Activated CD8-positive, alpha-beta memory T cell treated with anti-CD3 and anti-CD28 coated beads, Interleukin-2, amount 50 U/mL, for 48 hours (primary cell): ENCODE data around the gene VPS4B.
"Not testable (repeated sequence)": the region's sequence is repeated elsewhere in the genome, so short reads cannot be mapped to it uniquely, and the experiment has no call there.

Source experiments
- DNase-seq: peaks from one replicate; pipeline ENCODE4 v3.0.0-alpha.2; 2020

The VPS4B gene

DNA sequence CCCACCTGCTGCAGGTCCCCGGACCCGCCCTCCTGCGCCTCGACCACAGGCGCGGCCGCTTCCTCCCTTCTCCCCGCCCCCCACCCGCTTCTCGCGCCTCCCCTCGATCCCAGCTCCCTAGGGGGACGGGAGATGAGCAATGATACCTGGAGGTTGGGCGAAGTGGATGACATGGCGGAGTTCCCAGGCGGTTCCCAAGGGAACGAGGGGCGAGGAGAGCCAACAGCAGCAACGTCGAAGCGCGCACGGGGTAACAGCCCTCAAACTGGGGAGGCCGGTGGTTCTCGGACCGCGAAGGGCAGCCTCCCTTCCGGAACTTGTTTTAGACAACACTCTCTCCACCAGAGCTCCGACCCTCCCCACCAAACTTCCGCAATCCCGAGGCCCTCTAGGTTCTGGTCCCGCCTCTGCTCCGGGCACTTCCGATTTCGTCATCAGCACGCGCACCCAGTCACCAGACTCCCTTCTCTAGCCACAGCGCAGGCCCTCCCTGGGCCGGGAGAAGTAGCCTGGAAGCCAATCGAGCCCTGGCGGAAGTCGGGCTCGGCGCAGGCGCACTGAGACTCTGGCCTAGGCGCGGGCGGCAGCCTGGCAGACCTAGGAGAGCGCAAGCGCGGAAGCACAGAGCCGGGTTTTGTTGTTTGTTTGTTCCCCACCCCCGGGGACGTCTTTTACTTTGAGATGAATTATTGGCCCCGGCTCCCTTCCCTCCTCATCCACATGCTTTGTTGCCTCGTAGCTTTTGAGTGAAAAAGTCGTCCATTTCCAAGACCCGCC is at the start of gene VPS4B:
Gene VPS4B, minus strand, starts transcription at position 390 of the 777 bp plus-strand sequence. Its CDS starts 217 bp downstream, at position 173.
- peak; percentile 100 for DNase-seq

DNA sequence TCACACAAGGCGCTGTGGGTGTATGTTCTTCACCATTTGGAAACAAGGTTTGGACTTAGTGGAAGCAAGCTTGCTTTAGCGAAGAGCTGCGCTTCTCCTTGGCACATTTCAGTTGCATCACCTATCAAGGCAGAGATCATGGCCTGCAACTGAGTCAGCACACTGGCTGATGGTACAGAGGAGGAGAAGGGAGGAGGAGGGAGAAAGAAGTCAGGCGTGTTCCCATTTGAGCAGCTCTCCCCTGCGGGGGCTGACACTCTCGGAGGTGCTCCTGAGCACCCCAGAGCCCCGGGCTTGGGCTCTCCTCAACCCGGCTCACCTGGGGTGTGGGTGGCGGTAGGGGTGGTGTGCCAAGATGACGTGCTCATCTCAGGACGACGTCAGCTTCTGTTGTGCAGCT is 48.5 kb upstream of the VPS4B start:
- no peak for DNase-seq

DNA sequence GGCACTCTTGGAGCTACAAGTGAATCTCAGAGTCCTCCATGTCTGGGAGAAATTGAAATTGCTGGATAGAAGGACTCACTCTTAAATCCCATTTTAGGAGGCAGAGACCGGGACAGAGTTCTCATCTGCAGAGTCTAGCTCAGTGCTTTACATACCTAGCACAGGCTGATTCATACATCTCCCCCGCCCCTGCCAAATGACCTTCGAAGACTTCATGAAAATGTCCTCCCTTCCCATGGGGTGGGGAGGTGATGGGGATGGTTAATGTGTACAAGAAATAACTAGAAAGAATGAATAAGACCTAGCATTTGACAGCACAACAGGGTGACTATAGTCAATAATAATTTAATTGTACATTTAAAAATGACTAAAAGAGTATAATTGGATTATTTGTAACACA is 46.3 kb upstream of the VPS4B start:
- no peak for DNase-seq

DNA sequence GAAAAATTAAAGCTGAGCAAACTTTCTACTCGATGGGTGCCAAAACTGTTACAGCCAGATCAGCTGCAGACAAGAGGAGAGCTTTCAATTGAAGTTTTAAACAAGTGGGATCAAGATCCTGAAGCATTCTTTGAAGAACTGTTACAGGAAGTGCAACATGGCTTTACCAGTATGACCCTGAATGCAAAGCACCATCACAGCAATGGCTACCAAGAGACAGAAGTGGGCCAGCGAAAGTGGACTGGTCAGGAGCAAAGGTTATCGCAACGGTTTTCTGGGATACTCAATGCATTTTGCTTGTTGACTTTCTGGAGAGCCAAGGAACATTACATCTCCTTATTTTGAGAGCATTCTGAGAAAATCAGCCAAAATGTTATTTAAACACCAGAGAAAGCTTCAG is 45.4 kb upstream of the VPS4B start:
- DNase-seq = no peak

DNA sequence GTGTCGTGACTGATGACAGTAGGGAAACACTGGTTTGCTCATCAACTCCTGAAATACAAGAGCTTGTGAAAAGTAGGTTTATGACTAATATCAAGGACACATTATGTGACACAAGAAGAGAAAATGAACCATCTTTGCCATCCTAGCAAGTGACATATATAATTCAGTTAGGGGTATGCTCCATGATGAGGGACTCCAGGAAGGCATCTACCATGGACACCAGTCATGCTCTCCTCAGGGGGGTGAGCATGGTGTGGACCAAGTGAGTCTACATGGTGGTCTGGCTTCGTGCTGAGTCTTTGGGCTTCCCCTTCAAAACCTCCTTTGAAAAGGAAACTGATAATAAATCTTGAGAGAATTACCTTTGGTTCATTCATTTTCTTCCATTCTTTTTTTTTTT is 42.8 kb upstream of the VPS4B start:
- no peak for DNase-seq

- no peak for DNase-seq
These were observed 42.2 kb upstream of the VPS4B start for GRCh38 chr18:63464434-63464833.

GRCh38 chr18:63460414-63460813 is 38.1 kb upstream of the VPS4B start:
- no peak for DNase-seq

- no peak for DNase-seq
These were observed 35.7 kb upstream of the VPS4B start for GRCh38 chr18:63457977-63458376.

DNA sequence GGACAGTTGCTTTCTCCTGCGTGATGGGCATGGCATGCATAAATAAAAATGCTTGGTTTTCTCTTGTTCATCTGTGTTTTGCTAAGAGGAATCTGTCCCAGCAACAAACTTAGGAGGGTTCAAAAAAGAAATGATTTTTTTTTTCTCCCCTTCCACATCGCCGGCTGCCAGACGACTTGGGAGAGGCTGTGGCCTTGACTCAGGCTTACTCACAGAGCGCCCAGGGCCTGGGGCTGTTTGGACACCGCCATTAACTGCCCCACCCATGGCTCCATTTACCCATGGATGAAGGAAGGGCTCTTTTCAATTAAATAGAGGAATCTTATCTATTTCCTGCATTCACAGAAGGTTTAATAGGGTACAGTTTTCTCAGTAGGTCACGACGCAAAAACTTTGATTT is 32.2 kb upstream of the VPS4B start:
- DNase-seq = no peak

- not testable (repeated sequence) for DNase-seq
These were observed 30.5 kb upstream of the VPS4B start for GRCh38 chr18:63452751-63453150.

- no peak for DNase-seq
These were observed 29.8 kb upstream of the VPS4B start for GRCh38 chr18:63451799-63452660.

GRCh38 chr18:63449426-63449825 is 27.1 kb upstream of the VPS4B start:
- DNase-seq = no peak

DNA sequence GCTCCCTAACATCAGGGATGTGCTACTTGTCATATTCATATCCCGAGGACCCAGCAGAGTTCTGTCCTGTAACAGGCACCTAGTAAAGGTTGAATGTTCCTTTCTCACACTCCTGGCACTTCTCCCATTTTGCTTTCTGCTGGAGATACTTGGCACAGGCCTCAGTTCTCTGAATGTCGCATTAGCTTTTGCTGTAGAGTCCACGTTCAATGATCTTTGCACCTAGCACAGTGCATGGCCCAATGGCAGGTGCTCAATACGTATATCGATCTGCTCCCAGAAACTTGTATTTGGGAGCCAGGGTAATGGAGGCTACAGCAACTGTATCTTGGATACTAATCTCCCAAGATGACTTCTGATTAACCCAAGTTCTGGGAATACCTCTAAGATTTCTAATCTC is 24.8 kb upstream of the VPS4B start:
- DNase-seq = no peak

GRCh38 chr18:63446266-63446665 is 24.0 kb upstream of the VPS4B start:
- DNase-seq = no peak

DNA sequence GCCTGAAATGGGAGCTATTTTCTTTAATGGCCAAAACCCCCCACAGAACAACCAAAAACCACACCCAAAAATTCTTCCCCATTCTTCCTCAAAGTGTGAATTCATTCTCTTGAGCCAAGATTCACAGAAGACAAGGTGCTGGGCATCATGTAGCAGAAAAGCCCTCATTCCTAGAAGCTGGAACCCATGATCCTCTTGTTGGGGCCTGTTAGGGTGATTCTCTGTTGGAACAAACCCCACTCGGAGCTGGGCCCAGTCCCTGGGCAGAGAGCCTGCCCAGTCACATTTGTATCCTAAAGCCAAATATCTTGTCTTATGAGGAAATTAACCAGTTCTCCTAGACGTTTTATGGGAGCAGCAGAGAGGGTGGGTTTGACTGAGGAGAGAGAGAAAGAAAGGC is 22.8 kb upstream of the VPS4B start:
- no peak for DNase-seq

DNA sequence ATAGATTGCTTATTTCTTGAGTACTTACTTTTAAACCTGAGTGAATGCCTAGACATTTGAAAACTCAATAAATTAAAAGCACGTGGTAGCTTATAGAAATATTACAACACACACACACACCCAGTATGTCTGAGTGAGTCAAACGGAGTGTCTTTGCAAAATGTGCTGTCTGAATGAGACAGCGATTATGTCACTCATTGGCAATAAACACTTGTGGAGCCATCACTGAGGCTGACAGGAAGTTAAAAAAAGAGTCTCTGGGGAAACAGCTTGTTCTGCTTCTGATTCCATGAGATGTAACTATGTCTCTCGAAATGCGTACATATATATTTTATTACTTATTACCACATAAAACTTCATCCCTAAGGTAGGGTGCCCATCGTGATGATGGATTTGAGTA is 22.3 kb upstream of the VPS4B start:
- no peak for DNase-seq

GRCh38 chr18:63443829-63444228 is 21.6 kb upstream of the VPS4B start:
- no peak for DNase-seq

- DNase-seq = no peak
These were observed 18.6 kb upstream of the VPS4B start for GRCh38 chr18:63440881-63441280.

- no peak for DNase-seq
These were observed 17.9 kb upstream of the VPS4B start for GRCh38 chr18:63440219-63440618.

DNA sequence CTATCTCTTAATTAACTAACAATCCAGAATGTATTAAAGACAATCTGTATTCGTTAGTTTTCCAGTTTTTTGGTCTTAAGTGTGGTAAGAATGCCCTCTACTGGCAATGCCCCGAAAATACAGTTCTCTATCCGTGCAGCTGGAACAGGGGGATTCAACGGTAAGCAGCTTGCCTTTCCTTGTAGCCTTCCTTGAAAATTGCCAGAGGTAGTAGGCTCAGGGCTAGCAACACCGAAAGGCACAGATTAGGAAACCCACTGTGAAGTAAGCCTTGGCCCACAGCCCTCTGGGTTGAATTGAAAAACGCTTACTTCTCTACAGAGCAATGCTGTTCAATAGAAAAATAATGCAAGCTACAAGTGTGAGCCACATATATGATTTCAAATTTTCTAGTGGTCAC is 17.1 kb upstream of the VPS4B start:
- peak; percentile 62 for DNase-seq

- DNase-seq = no peak
These were observed 15.9 kb upstream of the VPS4B start for GRCh38 chr18:63438181-63438580.

DNA sequence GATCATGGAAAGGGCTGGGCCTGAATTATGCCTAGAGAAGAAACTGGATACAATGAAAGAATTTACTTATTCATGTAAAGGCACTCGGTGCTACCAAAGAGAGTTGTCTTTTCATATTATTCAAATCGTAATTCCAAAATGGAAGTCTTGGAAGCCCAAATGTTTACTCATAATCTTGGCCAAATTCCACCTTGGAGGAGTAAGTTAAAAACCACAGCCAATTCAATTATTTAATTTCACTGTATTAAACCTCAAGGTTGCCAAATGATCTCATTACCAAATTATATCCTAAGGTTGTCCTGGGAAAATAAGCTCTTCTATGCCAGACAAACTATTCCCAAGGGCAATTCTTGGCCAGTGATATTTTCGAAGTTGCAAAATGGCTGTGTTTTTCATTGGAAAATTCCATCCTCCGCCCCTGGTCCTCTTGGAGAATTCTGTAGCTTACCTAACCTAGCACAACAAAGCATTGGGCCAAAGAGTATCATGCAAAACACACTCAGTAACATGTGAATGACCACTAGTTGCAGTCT is 11.1 kb upstream of the VPS4B start:
- DNase-seq = no peak

- no peak for DNase-seq
These were observed 8.9 kb upstream of the VPS4B start for GRCh38 chr18:63431180-63431579.

DNA sequence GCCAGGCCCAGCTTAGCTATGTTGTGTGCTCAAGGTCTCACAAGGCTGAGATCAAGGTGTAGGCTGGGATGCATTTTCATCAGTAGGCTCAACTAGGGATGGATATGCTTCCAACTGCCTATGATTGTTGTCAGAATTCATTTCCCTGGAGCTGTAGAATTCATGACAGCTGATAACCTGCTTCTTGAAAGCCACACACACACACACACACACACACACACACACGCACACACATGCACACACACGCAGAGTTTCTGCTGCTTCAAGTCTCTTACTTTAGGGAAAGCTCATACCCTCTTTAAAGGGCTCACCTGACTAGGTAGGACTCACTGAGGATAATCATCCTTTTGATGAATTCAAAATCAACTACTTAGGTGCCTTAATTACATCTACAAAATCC is 8.2 kb upstream of the VPS4B start:
- no peak for DNase-seq
